ENCODE measurements around the gene WSCD2. TPM values are rescaled to one million over a fixed set of nuclear protein-coding genes. Genes with fewer than 3 reads are reported as not detected.

WSCD2 gene
- polyA plus RNA-seq, 1 of the 3 experiments (the other 2 are of a cell fraction): 0.03 TPM

GRCh38 chr12:108167974-108168373 lies 38.9 kb downstream of the WSCD2 start:
- no peaks in the 10 kb centered on the region for H4K20me1 ChIP-seq (ENCODE audit: insufficient read depth)
- H3K27ac ChIP-seq (ENCODE audit: low read depth in 2 of 2, low read length in 1 of 2): no peak overlapping the region
- whole genome bisulfite sequencing (ENCODE audit: low lambda C conversion rate): 28% methylated on average over 3 of the region's 3 CpGs
- H3K4me3 ChIP-seq (ENCODE audit: low read depth in 2 of 2, low read length in 1 of 2): no peak overlapping the region
- no peaks in the 10 kb centered on the region for H3K79me2 ChIP-seq (ENCODE audit: insufficient read depth)
- H3K27me3 ChIP-seq (ENCODE audit: insufficient read depth): no peaks in the 10 kb centered on the region
- CTCF ChIA-PET: no interaction called here
- no peak overlapping the region for H3K9ac ChIP-seq
- H3F3A ChIP-seq (replicated peaks; ENCODE audit: insufficient read depth): no peaks in the 10 kb centered on the region
- no peaks in the 10 kb centered on the region for H3K9me3 ChIP-seq
- no peak overlapping the region for H2AFZ ChIP-seq (ENCODE audit: low read depth)
- DNase-seq: no peak
- no peaks in the 10 kb centered on the region; a peak in 1 of 4 replicates for H3K4me1 ChIP-seq (ENCODE audit: control insufficient read depth in 1 of 2, insufficient read depth in 2 of 2, low read depth in 1 of 2, low read length in 1 of 2)
- H3K36me3 ChIP-seq (replicated peaks in 1 of 2; ENCODE audit: control insufficient read depth in 1 of 2, insufficient read depth in 2 of 2, low read length in 1 of 2): no peaks in the 10 kb centered on the region
- POLR2A ChIA-PET: no interaction called here
- TF ChIP-seq NFIC (IDR thresholded peaks at IDR 0.05; ENCODE audit: borderline replicate concordance): no peak
- no peak for TF ChIP-seq USF2 (IDR thresholded peaks at IDR 0.05; ENCODE audit: borderline replicate concordance, low read depth, low read length)
- TF ChIP-seq FOXJ3 (CRISPR knock-in tag; IDR thresholded peaks at IDR 0.05): no peak
- no peak for TF ChIP-seq REST (IDR thresholded peaks at IDR 0.05; ENCODE audit: low read depth, low read length)
- TF ChIP-seq GATA2 (CRISPR knock-in tag; IDR thresholded peaks at IDR 0.05): no peak
- no peak for TF ChIP-seq MXI1 (IDR thresholded peaks at IDR 0.05; ENCODE audit: low read depth, low read length)
- no peak for TF ChIP-seq TCF12 (IDR thresholded peaks at IDR 0.05)
- TF ChIP-seq SMC3 (IDR thresholded peaks at IDR 0.05; ENCODE audit: low read depth, low read length): no peak
- TF ChIP-seq JUND (IDR thresholded peaks at IDR 0.05): no peak
- no peak for TF ChIP-seq ELF1 (IDR thresholded peaks at IDR 0.05)
- no peak for TF ChIP-seq PBX3 (IDR thresholded peaks at IDR 0.05)
- TF ChIP-seq ZBTB33 (IDR thresholded peaks at IDR 0.05; ENCODE audit: borderline replicate concordance, low read depth): no peak
- no peak for TF ChIP-seq NRF1 (IDR thresholded peaks at IDR 0.05; ENCODE audit: low read depth, low read length)
- TF ChIP-seq RFX5 (IDR thresholded peaks at IDR 0.05; ENCODE audit: low read length): no peak
- no peak for TF ChIP-seq EP300 (IDR thresholded peaks at IDR 0.05; ENCODE audit: borderline replicate concordance in 1 of 2, low read depth in 1 of 2, low read length in 1 of 2)
- TF ChIP-seq, protein P1, sequence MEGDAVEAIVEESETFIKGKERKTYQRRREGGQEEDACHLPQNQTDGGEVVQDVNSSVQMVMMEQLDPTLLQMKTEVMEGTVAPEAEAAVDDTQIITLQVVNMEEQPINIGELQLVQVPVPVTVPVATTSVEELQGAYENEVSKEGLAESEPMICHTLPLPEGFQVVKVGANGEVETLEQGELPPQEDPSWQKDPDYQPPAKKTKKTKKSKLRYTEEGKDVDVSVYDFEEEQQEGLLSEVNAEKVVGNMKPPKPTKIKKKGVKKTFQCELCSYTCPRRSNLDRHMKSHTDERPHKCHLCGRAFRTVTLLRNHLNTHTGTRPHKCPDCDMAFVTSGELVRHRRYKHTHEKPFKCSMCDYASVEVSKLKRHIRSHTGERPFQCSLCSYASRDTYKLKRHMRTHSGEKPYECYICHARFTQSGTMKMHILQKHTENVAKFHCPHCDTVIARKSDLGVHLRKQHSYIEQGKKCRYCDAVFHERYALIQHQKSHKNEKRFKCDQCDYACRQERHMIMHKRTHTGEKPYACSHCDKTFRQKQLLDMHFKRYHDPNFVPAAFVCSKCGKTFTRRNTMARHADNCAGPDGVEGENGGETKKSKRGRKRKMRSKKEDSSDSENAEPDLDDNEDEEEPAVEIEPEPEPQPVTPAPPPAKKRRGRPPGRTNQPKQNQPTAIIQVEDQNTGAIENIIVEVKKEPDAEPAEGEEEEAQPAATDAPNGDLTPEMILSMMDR (IDR thresholded peaks at IDR 0.05): no peak
- TF ChIP-seq RCOR1 (IDR thresholded peaks at IDR 0.05; ENCODE audit: low read length): no peak
- no peak for TF ChIP-seq SIN3A (IDR thresholded peaks at IDR 0.05; ENCODE audit: borderline replicate concordance, low read depth, low read length)
- H3K4me2 ChIP-seq: no peak overlapping the region
- H3K9me2 ChIP-seq: no peaks in the 10 kb centered on the region

Data from SK-N-SH (cell line).